RWPE2 (cell line): ENCODE data around the gene RNF227.

ENCODE experiments used
- ATAC-seq: fragments of 200-7000 bp; cut with Tn5 transposase; 3 replicates; pipeline ENCODE4 v1.9.1; 2021; ENCODE audit warnings: low read depth
- DNase-seq: peaks from one replicate; pipeline ENCODE4 v3.0.0-alpha.2; 2020; ENCODE audit warnings: low spot score
- H3K27ac ChIP-seq: fragments of 450-650 bp; 2 replicates; pipeline ENCODE4 v1.5.1; 2017; ENCODE audit warnings: mild to moderate bottlenecking; ENCODE audit not compliant: poor library complexity, severe bottlenecking
- H3K27me3 ChIP-seq: fragments of 250-450 bp; sonication (Bioruptor Pico); 2 replicates; pipeline ENCODE4 v1.5.1; 2021; ENCODE audit warnings: mild to moderate bottlenecking, moderate library complexity; ENCODE audit not compliant: insufficient read depth, poor library complexity, severe bottlenecking
- H3K36me3 ChIP-seq: fragments of 250-450 bp; sonication (Bioruptor Pico); 2 replicates; pipeline ENCODE4 v1.5.1; 2020; ENCODE audit warnings: low read depth, mild to moderate bottlenecking, moderate library complexity
- H3K4me1 ChIP-seq: fragments of 250-450 bp; sonication (Bioruptor Pico); 2 replicates; pipeline ENCODE4 v1.5.1; 2021; ENCODE audit warnings: mild to moderate bottlenecking, moderate library complexity; ENCODE audit not compliant: insufficient read depth, poor library complexity, severe bottlenecking
- H3K4me3 ChIP-seq: fragments of 250-450 bp; sonication (Bioruptor Pico); 2 replicates; pipeline ENCODE4 v1.5.1; 2021; ENCODE audit warnings: mild to moderate bottlenecking, moderate library complexity; ENCODE audit not compliant: severe bottlenecking
- H3K9me3 ChIP-seq: fragments of 250-450 bp; sonication (Bioruptor Pico); 2 replicates; pipeline ENCODE4 v1.5.1; 2021; ENCODE audit warnings: mild to moderate bottlenecking, moderate library complexity; ENCODE audit not compliant: severe bottlenecking
- CTCF ChIP-seq: fragments of 450-650 bp; IDR thresholded peaks from one replicate; pipeline ENCODE4 v1.5.1; 2017; ENCODE audit warnings: mild to moderate bottlenecking, moderate library complexity; ENCODE audit not compliant: poor library complexity, severe bottlenecking

Gene RNF227

GRCh38 chr17:7886227-7887037, 29.7 kb downstream of the RNF227 start:
- Histone ChIP-seq H3K36me3 (peaks cover 29% of the 10 kb centered on the region), H3K27me3 (no peaks in the 10 kb centered on the region), H3K4me1 (peaks cover 27% of the 10 kb centered on the region), H3K4me3 (peak overlapping the region; percentile 47), H3K9me3 (no peaks in the 10 kb centered on the region), H3K27ac (peak overlapping the region; percentile 94)
- TF ChIP-seq CTCF = no peak
- ATAC-seq (peak; percentile 3; the same call in 1 of the 3 replicates), DNase-seq (no peak)

- Histone ChIP-seq H3K4me3 (peak overlapping the region; percentile 47), H3K27me3 (no peaks in the 10 kb centered on the region), H3K36me3 (peaks cover 29% of the 10 kb centered on the region), H3K4me1 (peaks cover 27% of the 10 kb centered on the region), H3K27ac (peak overlapping the region; percentile 94), H3K9me3 (no peaks in the 10 kb centered on the region)
- ATAC-seq (no peak), DNase-seq (no peak)
- TF ChIP-seq CTCF = no peak
These were observed 30.5 kb downstream of the RNF227 start for GRCh38 chr17:7885367-7886226.

- DNase-seq = no peak
- Histone ChIP-seq H3K27me3 (no peaks in the 10 kb centered on the region), H3K36me3 (peaks cover 29% of the 10 kb centered on the region)
These were observed 31.3 kb downstream of the RNF227 start for GRCh38 chr17:7884581-7885366.

GRCh38 chr17:7883781-7884386, 32.2 kb downstream of the RNF227 start:
- peaks cover 33% of the 10 kb centered on the region for H3K36me3 ChIP-seq
- no peak for TF ChIP-seq CTCF
- no peaks in the 10 kb centered on the region for H3K9me3 ChIP-seq
- ATAC-seq = no peak
- H3K4me1 ChIP-seq = peaks cover 21% of the 10 kb centered on the region
- no peak for DNase-seq
- no peaks in the 10 kb centered on the region for H3K27me3 ChIP-seq
- H3K4me3 ChIP-seq = peak overlapping the region; percentile 12
- H3K27ac ChIP-seq = peak overlapping the region; percentile 94

More at GRCh38 chr17:7884581-7885366, 31.3 kb downstream of the RNF227 start:
- Histone ChIP-seq H3K9me3 (no peaks in the 10 kb centered on the region), H3K4me1 (peaks cover 27% of the 10 kb centered on the region), H3K27ac (peak overlapping the region; percentile 94), H3K4me3 (peak overlapping the region; percentile 47)
- no peak for TF ChIP-seq CTCF
- no peak for ATAC-seq
